H1 (cell line): ENCODE data around the gene SCNN1A. TPM values are rescaled to one million over a fixed set of nuclear protein-coding genes. Genes with fewer than 3 reads are reported as not detected.

Experiments
- ATF2 ChIP-seq: IDR thresholded peaks from 2 replicates; pipeline ENCODE4 v1.6.1; 2012; ENCODE audit warnings: low read length, inconsistent platforms
- GABPA ChIP-seq: IDR thresholded peaks from 2 replicates; pipeline ENCODE4 v1.6.1; 2011; ENCODE audit warnings: mild to moderate bottlenecking, low read length, moderate library complexity, borderline replicate concordance; ENCODE audit not compliant: insufficient read depth
- KDM1A ChIP-seq: fragments of 200-600, 300-600 bp; sonication (generic); IDR thresholded peaks from 2 replicates; pipeline ENCODE4 v1.7.1; 2016; ENCODE audit warnings: mild to moderate bottlenecking, low read length, borderline replicate concordance
- polyA plus RNA-seq, 7 experiments: library from polyadenylated mRNA; depleted of rRNA in 3 of 7; stranded (reverse) in 5 of 7; unstranded in 2 of 7; fragments of >200 nt in 5 of 7; fragments of 200-250 nt in 2 of 7; gene quantifications; 1 replicate in 5 of 7; 2 replicates in 1 of 7; 4 replicates in 1 of 7; pipeline versions ENCODE4 v1.2.1 to v1.2.3, GENCODE V29; 2011 to 2013; ENCODE audit warnings: missing spikeins in 2 of 7, mixed read lengths in 2 of 7
- total RNA-seq: library from RNA; stranded (reverse); fragmentation: NEBNext Ultra II Directional; extraction: Animal tissue kit (Norgen Biotek cat#: 25700); gene quantifications from 2 replicates; pipeline ENCODE4 v1.2.1, GENCODE V29; 2021

The SCNN1A gene
- total and polyA plus RNA-seq, 2 of the 8 experiments (the other 6 are each of a cell fraction or from before 2014, with no cell fraction given) = 85.5 to 156 TPM

GRCh38 chr12:6391013-6391412 is 15.7 kb upstream of the SCNN1A start (continued):
- TF ChIP-seq KDM1A (no peak), ATF2 (no peak), GABPA (no peak)
